GM19351 (cell line): ENCODE results near the gene DIAPH2.

ENCODE experiments used
- ATAC-seq: cut with Tn5 transposase; IDR thresholded peaks from one replicate; pipeline ENCODE4 v1.9.1; 2021; ENCODE audit warnings: mild to moderate bottlenecking, moderate library complexity; ENCODE audit not compliant: unreplicated experiment

DIAPH2 gene

GRCh38 chrX:96929036-96929435 lies 244.4 kb downstream of the DIAPH2 start:
- ATAC-seq: no peak

- ATAC-seq: no peak
Measured at GRCh38 chrX:96957718-96958117, 273.1 kb downstream of the DIAPH2 start.

- no peak for ATAC-seq
Measured at GRCh38 chrX:96971812-96972211, 287.2 kb downstream of the DIAPH2 start.

- ATAC-seq: no peak
Measured at GRCh38 chrX:96978906-96979305, 294.3 kb downstream of the DIAPH2 start.

GRCh38 chrX:96979766-96980165 lies 295.1 kb downstream of the DIAPH2 start:
- ATAC-seq: no peak

- no peak for ATAC-seq
Measured at GRCh38 chrX:96982161-96982560, 297.5 kb downstream of the DIAPH2 start.

- no peak for ATAC-seq
Measured at GRCh38 chrX:96984538-96984937, 299.9 kb downstream of the DIAPH2 start.

- ATAC-seq: no peak
Measured at GRCh38 chrX:96985046-96985445, 300.4 kb downstream of the DIAPH2 start.

GRCh38 chrX:96987228-96987627 lies 302.6 kb downstream of the DIAPH2 start:
- ATAC-seq: no peak

GRCh38 chrX:96989830-96990571 lies 305.4 kb downstream of the DIAPH2 start:
- ATAC-seq: no peak

GRCh38 chrX:96994093-96994492 lies 309.5 kb downstream of the DIAPH2 start:
- ATAC-seq: no peak

- ATAC-seq: no peak
Measured at GRCh38 chrX:96997196-96997595, 312.6 kb downstream of the DIAPH2 start.

GRCh38 chrX:97000682-97001368 lies 316.2 kb downstream of the DIAPH2 start:
- no peak for ATAC-seq

- no peak for ATAC-seq
Measured at GRCh38 chrX:97006167-97006566, 321.5 kb downstream of the DIAPH2 start.

- ATAC-seq: no peak
Measured at GRCh38 chrX:97009391-97009790, 324.7 kb downstream of the DIAPH2 start.

GRCh38 chrX:97011540-97011939 lies 326.9 kb downstream of the DIAPH2 start:
- no peak for ATAC-seq

GRCh38 chrX:97016106-97016505 lies 331.5 kb downstream of the DIAPH2 start:
- no peak for ATAC-seq

- ATAC-seq: no peak
Measured at GRCh38 chrX:97021680-97022079, 337.0 kb downstream of the DIAPH2 start.

- no peak for ATAC-seq
Measured at GRCh38 chrX:97026406-97026805, 341.8 kb downstream of the DIAPH2 start.

GRCh38 chrX:97027384-97027922 lies 342.8 kb downstream of the DIAPH2 start:
- ATAC-seq: no peak

- peak; percentile 55 for ATAC-seq
Measured at GRCh38 chrX:97030463-97030862, 345.8 kb downstream of the DIAPH2 start.

- ATAC-seq: no peak
Measured at GRCh38 chrX:97030947-97031346, 346.3 kb downstream of the DIAPH2 start.
